AG10803 (cell line): Measurements from ENCODE around the gene CSF3R.

Experiments used
- DNase-seq: peaks from one replicate; pipeline ENCODE4 v3.0.0; 2010; ENCODE audit warnings: low read depth
- H3K4me3 ChIP-seq: 2 replicates; pipeline ENCODE4 v1.5.1; 2011; ENCODE audit warnings: mild to moderate bottlenecking, low read length, control low read depth
- CTCF ChIP-seq: conservative IDR thresholded peaks from 2 replicates; pipeline ENCODE4 v1.5.1; 2011; ENCODE audit warnings: mild to moderate bottlenecking, low read length, control low read depth, inconsistent platforms

CSF3R gene

GRCh38 chr1:36471830-36472641, 10.7 kb downstream of the CSF3R start:
- TF ChIP-seq CTCF: no peak
- no peak for DNase-seq
- H3K4me3 ChIP-seq: no peak overlapping the region

GRCh38 chr1:36469163-36469562, 13.6 kb downstream of the CSF3R start:
- H3K4me3 ChIP-seq: no peak overlapping the region
- no peak for TF ChIP-seq CTCF
- no peak for DNase-seq

- no peak overlapping the region for H3K4me3 ChIP-seq
- no peak for DNase-seq
- no peak for TF ChIP-seq CTCF
These were observed 14.8 kb downstream of the CSF3R start for GRCh38 chr1:36467700-36468455.

- H3K4me3 ChIP-seq: no peak overlapping the region
- TF ChIP-seq CTCF: no peak
- DNase-seq: no peak
These were observed 15.7 kb downstream of the CSF3R start for GRCh38 chr1:36467027-36467410.

- no peak for TF ChIP-seq CTCF
- no peak overlapping the region for H3K4me3 ChIP-seq
- no peak for DNase-seq
These were observed 16.2 kb downstream of the CSF3R start for GRCh38 chr1:36466370-36467026.

- H3K4me3 ChIP-seq: no peak overlapping the region
- DNase-seq: peak; percentile 34
- TF ChIP-seq CTCF: no peak
These were observed 16.9 kb downstream of the CSF3R start for GRCh38 chr1:36465731-36466369.
